ENCODE data around the gene ADARB2.

ADARB2 gene

GRCh38 chr10:1211844-1212570 is 525.3 kb downstream of the ADARB2 start:
- no peak for FAIRE-seq

DNA sequence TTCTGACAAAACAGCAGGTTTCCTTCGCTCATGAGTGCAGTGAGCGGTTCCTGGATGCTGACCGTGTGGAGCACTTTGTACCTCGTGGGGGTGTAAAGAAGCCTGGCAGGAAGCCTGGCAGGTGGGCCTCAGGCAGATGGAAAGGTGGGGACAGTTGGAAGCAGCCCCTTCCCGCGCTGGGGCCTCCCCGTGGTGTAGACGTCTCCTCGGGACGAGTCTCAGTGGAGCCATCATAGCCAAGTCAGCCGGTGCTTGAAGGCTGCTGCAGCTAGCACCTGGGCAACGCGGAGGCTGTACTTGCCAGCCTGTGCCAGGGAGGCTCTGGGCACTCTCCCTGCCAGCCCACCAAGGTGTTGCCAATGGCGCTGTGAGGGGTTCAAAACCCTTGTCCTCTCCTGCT is 526.7 kb downstream of the ADARB2 start:
- FAIRE-seq = no peak

GRCh38 chr10:1209355-1209979 is 527.9 kb downstream of the ADARB2 start:
- no peak for FAIRE-seq

- FAIRE-seq = no peak
These were observed 528.7 kb downstream of the ADARB2 start for GRCh38 chr10:1208366-1209311.

- no peak for FAIRE-seq
These were observed 530.7 kb downstream of the ADARB2 start for GRCh38 chr10:1206601-1207000.

DNA sequence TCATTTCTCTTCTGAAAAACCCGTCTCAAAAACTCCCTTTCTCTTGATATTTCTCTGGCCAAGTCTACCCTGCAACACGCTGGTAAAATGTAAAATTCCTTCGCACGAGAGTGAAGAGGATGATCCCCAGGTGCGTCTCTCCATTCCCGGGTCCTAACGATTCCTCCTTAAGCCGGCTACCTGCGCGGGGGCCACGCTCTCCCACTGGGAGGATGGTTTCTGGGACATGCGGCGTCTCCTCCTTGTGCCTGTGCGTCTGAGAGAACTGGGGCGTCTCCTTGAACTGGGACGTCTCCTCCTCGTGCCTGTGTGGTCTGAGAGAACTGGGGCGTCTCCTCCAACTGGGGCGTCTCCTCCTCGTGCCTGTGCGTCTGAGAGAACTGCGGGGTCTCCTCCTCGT is 531.2 kb downstream of the ADARB2 start:
- no peak for FAIRE-seq

- no peak for FAIRE-seq
These were observed 531.8 kb downstream of the ADARB2 start for GRCh38 chr10:1205450-1206030.

GRCh38 chr10:1204434-1205326 is 532.6 kb downstream of the ADARB2 start:
- FAIRE-seq = no peak

DNA sequence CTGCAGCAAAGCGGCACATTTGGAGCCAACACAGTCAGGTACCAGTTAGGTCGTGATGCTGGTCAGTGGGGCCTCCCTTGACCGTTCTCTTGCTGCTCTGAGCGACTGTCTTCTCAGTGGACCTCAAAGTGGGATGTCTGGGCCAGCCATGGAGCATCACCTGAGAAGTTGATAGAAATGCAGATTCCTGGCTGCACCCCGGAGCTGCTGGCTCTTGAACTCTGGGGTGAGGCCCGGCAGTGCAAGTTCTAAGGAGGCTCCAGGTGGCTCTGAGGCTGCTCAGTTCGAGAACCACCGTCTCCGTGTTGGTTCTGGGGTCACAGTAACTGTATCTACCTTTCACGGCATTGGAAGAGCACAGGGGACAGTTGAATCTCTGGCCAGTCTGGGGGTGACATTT is 533.6 kb downstream of the ADARB2 start:
- FAIRE-seq = no peak

DNA sequence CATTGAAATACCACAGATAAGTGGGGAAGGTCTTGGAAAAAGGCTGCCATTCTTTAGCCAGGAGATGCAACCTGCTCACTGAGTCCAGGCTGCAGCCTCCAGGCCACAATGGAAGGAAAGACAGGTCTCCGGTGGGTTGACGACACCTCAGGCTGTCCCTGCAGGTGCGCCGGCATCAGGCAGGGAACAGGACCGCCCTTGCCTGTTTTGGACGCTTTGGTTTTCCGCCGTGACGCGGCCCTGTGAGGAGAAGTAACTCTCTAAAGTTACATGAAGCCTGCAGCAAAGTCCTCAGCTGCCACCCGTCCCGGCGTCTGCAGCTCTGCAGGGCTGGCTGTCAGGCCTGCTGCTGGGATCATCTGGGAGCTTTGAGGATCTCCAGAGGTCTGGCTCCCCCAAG is 534.1 kb downstream of the ADARB2 start:
- no peak for FAIRE-seq

DNA sequence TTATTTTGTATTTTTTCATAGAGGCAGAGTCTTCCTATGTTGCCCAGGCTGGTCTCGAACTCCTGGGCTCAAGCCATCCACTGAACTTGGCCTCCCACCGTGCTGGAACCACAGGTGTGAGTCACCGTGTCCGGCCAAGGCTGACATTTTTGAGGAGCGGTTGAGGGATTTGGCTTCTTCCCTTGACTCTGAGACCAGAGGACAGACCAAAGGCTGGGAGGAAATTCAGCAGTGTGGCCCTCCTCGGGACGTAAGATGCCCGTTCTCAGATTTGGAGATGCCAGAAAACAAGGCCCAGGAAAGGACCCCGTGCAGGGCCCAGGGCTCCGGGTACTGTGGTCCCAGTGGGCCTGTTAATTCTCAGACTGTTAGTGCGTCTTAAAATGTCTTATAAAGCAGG is 535.0 kb downstream of the ADARB2 start:
- FAIRE-seq = no peak

- no peak for FAIRE-seq
These were observed 536.2 kb downstream of the ADARB2 start for GRCh38 chr10:1200866-1201807.

GRCh38 chr10:1199897-1200721 is 537.2 kb downstream of the ADARB2 start:
- FAIRE-seq = no peak

DNA sequence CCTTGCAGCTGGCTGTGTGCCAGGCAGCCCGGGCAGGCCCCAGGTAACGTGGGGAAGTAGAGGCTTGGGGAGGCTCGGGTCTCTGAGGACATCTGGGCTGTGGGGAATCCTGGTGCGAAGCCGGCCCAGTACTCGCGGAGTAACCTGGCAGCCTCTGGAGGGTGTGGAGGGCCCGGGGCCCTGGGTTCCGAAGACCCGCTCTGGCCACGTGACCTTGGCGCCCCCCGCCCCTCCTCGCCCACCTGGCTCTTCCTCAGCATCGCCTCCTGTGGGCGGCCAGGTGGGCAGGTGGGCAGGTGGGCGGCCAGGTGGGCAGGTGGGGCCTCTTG is 538.0 kb downstream of the ADARB2 start:
- FAIRE-seq = no peak

GRCh38 chr10:1198453-1199344 is 538.6 kb downstream of the ADARB2 start:
- no peak for FAIRE-seq

DNA sequence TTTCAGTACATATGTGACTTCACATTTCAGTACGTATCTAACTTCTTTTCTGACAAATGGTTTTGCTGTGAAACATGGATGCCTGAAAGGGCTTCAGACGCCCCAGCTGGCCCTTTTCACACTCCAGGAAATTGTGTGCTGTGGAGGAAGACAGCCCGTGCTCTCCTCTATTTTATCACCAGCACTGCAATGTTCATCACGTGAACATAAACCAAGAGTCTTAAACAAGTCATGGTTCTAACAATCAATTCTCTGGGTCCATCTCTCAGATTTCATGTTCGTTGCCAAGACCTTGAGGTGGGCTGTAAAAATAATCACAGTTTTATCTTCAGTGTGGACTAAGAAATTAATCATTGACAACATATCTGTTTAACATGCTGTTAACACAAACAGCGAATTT is 539.9 kb downstream of the ADARB2 start:
- no peak for FAIRE-seq

DNA sequence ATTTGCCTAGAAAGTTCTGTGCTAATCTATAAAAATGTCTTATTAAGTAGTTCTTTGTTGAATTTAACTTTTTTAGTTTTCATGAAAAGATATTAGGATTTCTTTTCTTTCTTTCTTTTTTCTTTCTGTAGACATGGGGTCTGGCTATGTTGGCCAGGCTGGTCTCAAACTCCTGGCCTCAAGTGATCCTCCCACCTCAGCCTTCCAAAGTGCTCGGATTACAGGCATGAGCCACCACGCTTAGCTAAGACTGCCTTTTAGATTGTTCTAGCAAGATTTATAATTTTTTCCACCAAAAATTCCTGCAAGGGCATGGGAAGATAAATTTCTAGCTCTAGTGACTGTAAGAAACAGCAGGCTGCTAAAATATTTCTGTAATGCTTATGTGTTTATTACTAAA is 540.7 kb downstream of the ADARB2 start:
- FAIRE-seq = peak; percentile 21

DNA sequence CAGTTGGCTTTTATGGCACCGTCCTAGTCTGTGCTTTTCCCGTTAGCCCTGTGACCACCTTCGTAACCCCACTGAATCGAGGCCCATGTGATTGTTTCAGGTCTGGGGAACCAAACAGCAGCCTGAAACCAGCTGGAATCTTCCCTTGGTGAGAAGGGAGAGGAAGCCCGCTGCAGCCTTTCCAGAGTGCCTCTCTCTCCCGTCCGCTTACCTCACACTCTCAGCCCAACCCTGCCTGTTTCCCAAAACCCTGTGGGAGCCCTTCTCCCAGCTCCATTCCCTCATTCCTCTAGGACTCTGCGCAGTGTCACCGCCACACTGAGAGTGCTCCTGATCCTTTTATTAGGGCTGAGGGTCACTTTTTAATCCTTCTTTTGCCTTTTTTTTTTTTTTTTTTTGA is 541.5 kb downstream of the ADARB2 start:
- FAIRE-seq = no peak

DNA sequence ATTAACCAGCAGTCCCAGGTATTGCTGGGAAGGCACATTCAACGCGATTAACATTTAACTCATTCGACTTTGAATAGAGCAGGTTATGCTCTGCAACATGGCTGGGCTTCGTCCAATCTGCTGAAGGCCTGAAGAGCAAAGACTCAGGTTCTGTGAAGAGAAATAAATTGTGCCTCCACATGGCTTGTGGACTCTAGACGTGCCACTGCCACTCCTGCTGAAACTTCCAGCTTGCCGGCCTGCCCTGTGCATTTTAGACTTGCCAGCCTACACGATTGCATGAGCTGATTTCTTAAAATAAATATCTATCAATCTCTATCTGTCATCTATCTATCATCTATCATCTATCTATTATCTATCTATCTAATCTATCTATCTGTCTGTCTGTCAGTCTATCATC is 543.2 kb downstream of the ADARB2 start:
- no peak for FAIRE-seq
